Endothelial cell of umbilical vein (primary cell): Measurements from ENCODE around the gene SHISA3. TPM values are rescaled to one million over a fixed set of nuclear protein-coding genes. Genes with fewer than 3 reads are reported as not detected.
A peak's percentile ranks its signal among the peaks of the same experiment; 100 is the strongest.
"Not testable (repeated sequence)": the region's sequence is repeated elsewhere in the genome, so short reads cannot be mapped to it uniquely, and the experiment has no call there.

Experiments
- BruUV-seq: library from RNA; stranded (reverse); fragments of 400-500 nt; replicated peaks from 2 replicates; lab custom pipeline; 2021; lab: Mats Ljungman, UMichigan
- CTCF ChIA-PET: fragments of 300-600, 350-600 bp; sonication (Branson Sonifier 250); formaldehyde crosslinking; loops from one replicate; lab custom pipeline; 2021; ENCODE audit warnings: antibody characterized with exemption, inconsistent platforms; lab: Charles Lee
- POLR2A ChIA-PET: fragments of 300-600, 350-600 bp; sonication (Branson Sonifier 250); formaldehyde crosslinking; loops from one replicate; lab custom pipeline; 2021; ENCODE audit warnings: antibody characterized with exemption, inconsistent platforms; lab: Charles Lee
- DNase-seq: peaks from one replicate; pipeline ENCODE4 v3.0.0-alpha.2; 2011; ENCODE audit warnings: low read depth, low spot score
- FAIRE-seq: peaks from 2 replicates; lab custom pipeline; 2011; peaks lifted over from hg19 to GRCh38; lab: Jason Lieb, UNC
- H2AFZ ChIP-seq: 2 replicates; pipeline ENCODE4 v1.6.0; 2012; ENCODE audit warnings: low read depth, low read length, control low read depth, inconsistent platforms
- H3K27ac ChIP-seq: 2 replicates; pipeline ENCODE4 v1.5.1; 2011; ENCODE audit warnings: low read depth, mild to moderate bottlenecking, control low read depth, low read length, moderate library complexity; ENCODE audit not compliant: insufficient read depth
- H3K27me3 ChIP-seq, 2 experiments: 2 replicates each; pipeline versions ENCODE4 v1.6.0 to v1.6.1; 2011; ENCODE audit warnings: low read length in 2 of 2, mixed read lengths in 1 of 2; ENCODE audit not compliant: control insufficient read depth in 2 of 2, insufficient read depth in 2 of 2
- H3K36me3 ChIP-seq, 2 experiments: 2 replicates in 1 of 2; 3 replicates in 1 of 2; pipeline ENCODE4 v1.5.1; 2011; ENCODE audit warnings: low read length in 2 of 2, mild to moderate bottlenecking in 1 of 2, moderate library complexity in 1 of 2; ENCODE audit not compliant: control insufficient read depth in 2 of 2, insufficient read depth in 2 of 2; ENCODE audit errors: extremely low read depth in 1 of 2
- H3K4me1 ChIP-seq: 3 replicates; pipeline ENCODE4 v1.5.1; 2011; ENCODE audit warnings: mild to moderate bottlenecking, low read length; ENCODE audit not compliant: control insufficient read depth, insufficient read depth; ENCODE audit errors: extremely low read depth
- H3K4me2 ChIP-seq: 2 replicates; pipeline ENCODE4 v1.6.1; 2011; ENCODE audit warnings: low read length, control low read depth, mixed read lengths; ENCODE audit not compliant: insufficient read depth
- H3K4me3 ChIP-seq, 3 experiments: fragments of 200-600 bp in 1 of 3; sonication (generic), shearing (Covaris generic) in 1 of 3; replicated peaks in 1 of 3; 2 replicates each; pipeline ENCODE4 v1.5.1; 2011 to 2016; ENCODE audit warnings: control low read depth in 3 of 3, low read length in 3 of 3, mild to moderate bottlenecking in 2 of 3, inconsistent platforms in 1 of 3, low read depth in 1 of 3, moderate library complexity in 1 of 3; ENCODE audit not compliant: insufficient read depth in 1 of 3
- H3K79me2 ChIP-seq: 2 replicates; pipeline ENCODE4 v1.6.0; 2012; ENCODE audit warnings: low read length, inconsistent platforms; ENCODE audit not compliant: control insufficient read depth, insufficient read depth
- H3K9ac ChIP-seq: replicated peaks from 2 replicates; pipeline ENCODE3; 2011; ENCODE audit warnings: low read length, control low read depth; ENCODE audit not compliant: insufficient read depth; ENCODE audit errors: extremely low read depth
- H3K9me1 ChIP-seq: replicated peaks from 3 replicates; pipeline ENCODE4 v1.6.0; 2011; ENCODE audit warnings: mild to moderate bottlenecking, low read length; ENCODE audit not compliant: control insufficient read depth, insufficient read depth; ENCODE audit errors: extremely low read depth
- H3K9me3 ChIP-seq: replicated peaks from 2 replicates; pipeline ENCODE4 v1.5.1; 2012; ENCODE audit warnings: low read length, inconsistent platforms; ENCODE audit not compliant: control insufficient read depth, insufficient read depth
- H4K20me1 ChIP-seq: replicated peaks from 2 replicates; pipeline ENCODE3; 2011; ENCODE audit warnings: mild to moderate bottlenecking, low read length; ENCODE audit not compliant: control insufficient read depth, insufficient read depth; ENCODE audit errors: extremely low read depth
- GATA2 ChIP-seq: IDR thresholded peaks from 2 replicates; pipeline ENCODE4 v1.7.0; 2011; ENCODE audit warnings: low read depth, mild to moderate bottlenecking, moderate library complexity, mixed read lengths, low read length; ENCODE audit not compliant: insufficient read length, insufficient read depth
- MYC ChIP-seq: IDR thresholded peaks from one replicate; pipeline ENCODE4 v1.6.1; 2011; ENCODE audit warnings: mild to moderate bottlenecking, low read depth, low read length
- POLR2A ChIP-seq: IDR thresholded peaks from 2 replicates; pipeline ENCODE4 v1.6.1; 2012; ENCODE audit warnings: low read depth, mild to moderate bottlenecking, control low read depth, low read length
- dilution Hi-C: fragments of 300-500 bp; cut with MboI; formaldehyde crosslinking; loops from one replicate; pipeline ENCODE4 v1.15.0; 2019; ENCODE audit warnings: low sequenced_read_pairs; ENCODE audit not compliant: extremely low pct_ligation_motif_present
- intact Hi-C: fragments of 100-400 bp; cut with micrococcal nuclease; formaldehyde crosslinking; loops from one replicate; pipeline ENCODE4 v1.10.0; 2022
- polyA plus RNA-seq, 4 experiments: library from polyadenylated mRNA; depleted of rRNA in 3 of 4; stranded (reverse) in 3 of 4; unstranded in 1 of 4; fragments of >200 nt; gene quantifications; 2 replicates each; pipeline versions ENCODE4 v1.2.1 to v1.2.3, GENCODE V29; 2011 to 2012; ENCODE audit warnings: missing spikeins in 1 of 4
- total RNA-seq: library from RNA; stranded (reverse); gene quantifications from 2 replicates; pipeline ENCODE4 v1.2.3, GENCODE V29; 2021
- TF ChIP-seq, protein P1 (sequence below): IDR thresholded peaks from 2 replicates; pipeline ENCODE4 v1.6.1; 2011; ENCODE audit not compliant: insufficient read depth, insufficient read length
- TF ChIP-seq, protein P2 (sequence below), 2 donors: IDR thresholded peaks; 1 replicate in 1 of 2; 2 replicates in 1 of 2; pipeline ENCODE4 v1.5.1; 2011; ENCODE audit warnings: low read length in 2 of 2, mild to moderate bottlenecking in 2 of 2, moderate library complexity in 2 of 2, control low read depth in 1 of 2, inconsistent platforms in 1 of 2, low read depth in 1 of 2; ENCODE audit not compliant: insufficient read depth in 1 of 2; ENCODE audit errors: extremely low read depth in 1 of 2

The SHISA3 gene
- total and polyA plus RNA-seq, 2 donors (not counting 3 experiments of a cell fraction or from before 2014, with no cell fraction given) = 12.0 to 16.6 TPM

DNA sequence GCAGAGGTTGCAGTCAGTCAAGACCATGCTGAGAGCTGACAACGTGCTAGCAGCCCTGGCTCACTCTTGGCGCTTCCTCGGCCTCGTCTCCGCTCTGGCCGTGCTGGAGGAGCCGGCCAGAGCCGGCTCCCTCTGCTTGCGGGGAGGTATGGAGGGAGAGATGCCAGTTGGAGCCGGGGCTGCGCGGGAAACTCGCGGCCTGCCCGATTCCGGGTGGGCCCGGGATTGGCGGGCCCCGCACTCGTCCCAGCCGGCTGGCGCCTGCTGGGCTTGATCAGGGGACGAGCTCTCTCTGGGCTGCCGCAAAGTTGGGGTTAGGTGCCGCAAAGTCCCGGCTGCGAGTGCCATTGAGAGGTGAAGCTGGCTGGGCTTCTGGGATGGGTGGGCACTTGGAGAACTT, 27.8 kb upstream of the SHISA3 start:
- H3K4me3 ChIP-seq = no peak overlapping the region
- H3K79me2 ChIP-seq = no peaks in the 10 kb centered on the region
- CTCF ChIA-PET = interaction anchor here (0.7 to 8.2 kb wide), 6 partner anchors 31 to 199 kb away, joined by 3 to 456 read pairs (median 14); no protein-coding TSS in a partner anchor
- no peak for FAIRE-seq
- TF ChIP-seq, protein P1, sequence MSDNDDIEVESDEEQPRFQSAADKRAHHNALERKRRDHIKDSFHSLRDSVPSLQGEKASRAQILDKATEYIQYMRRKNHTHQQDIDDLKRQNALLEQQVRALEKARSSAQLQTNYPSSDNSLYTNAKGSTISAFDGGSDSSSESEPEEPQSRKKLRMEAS = no peak
- TF ChIP-seq MYC (no peak), POLR2A (no peak)
- H4K20me1 ChIP-seq = no peaks in the 10 kb centered on the region
- BruUV-seq = no TSS peak
- H3K27ac ChIP-seq = no peak overlapping the region
- no peak overlapping the region for H2AFZ ChIP-seq
- no peak for DNase-seq
- no peaks in the 10 kb centered on the region for H3K27me3 ChIP-seq
- dilution Hi-C loops = no loop called here
- no peaks in the 10 kb centered on the region for H3K9me1 ChIP-seq
- no peak overlapping the region for H3K4me2 ChIP-seq
- no peaks in the 10 kb centered on the region for H3K9me3 ChIP-seq
- H3K36me3 ChIP-seq = no peaks in the 10 kb centered on the region
- H3K4me1 ChIP-seq = no peaks in the 10 kb centered on the region
- POLR2A ChIA-PET = no interaction called here
- H3K9ac ChIP-seq = no peak overlapping the region
- intact Hi-C loops = no loop called here

DNA sequence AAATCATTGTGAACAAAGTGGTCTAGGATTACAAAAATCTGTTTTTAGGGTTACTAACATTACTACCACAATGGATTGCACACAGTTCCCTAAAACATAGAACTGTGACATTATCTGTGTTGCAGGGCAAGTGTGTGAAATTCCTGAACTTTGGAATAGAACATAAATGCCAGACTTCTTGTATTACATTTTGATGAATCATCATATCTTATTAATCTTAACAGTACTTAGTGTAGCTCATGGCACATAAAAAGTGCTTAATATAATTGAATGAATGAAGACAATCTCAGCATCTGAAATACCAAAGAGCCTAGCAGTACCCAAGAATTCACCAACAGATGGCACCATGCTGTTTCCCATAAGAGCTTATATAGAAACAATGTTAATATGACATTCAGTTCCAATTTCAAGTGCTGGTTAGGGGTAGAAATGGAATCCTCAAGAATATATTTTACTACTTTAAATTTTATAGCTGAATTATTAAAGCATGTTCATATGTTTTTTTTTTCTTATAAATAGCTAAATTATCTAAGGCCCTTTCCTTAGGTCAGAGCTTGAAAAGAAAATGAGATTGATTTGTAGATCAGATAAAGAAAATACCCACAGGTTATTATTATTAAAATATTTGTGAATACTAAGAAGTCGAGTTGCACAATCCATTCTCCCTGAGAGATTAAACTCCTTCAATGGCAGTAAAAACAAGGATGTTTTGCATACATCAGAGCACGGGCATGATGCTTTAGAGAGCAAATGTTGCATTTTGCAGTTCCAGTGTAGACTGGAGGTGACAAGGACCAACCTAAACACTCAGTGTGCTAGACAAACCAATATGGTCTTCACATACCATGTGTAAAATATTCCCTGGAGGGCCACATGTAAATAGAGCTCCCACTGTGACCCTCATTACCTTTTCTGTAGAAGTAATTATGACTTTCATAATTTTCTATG, 25.7 kb upstream of the SHISA3 start:
- dilution Hi-C loops = no loop called here
- peak; percentile 79 for DNase-seq
- CTCF ChIA-PET = interaction anchor here (0.6 to 8.2 kb wide), 54 partner anchors 8 to 503 kb away, joined by 3 to 456 read pairs (median 4); partner anchors contain the start of gene SHISA3
- H3K27me3 ChIP-seq = no peaks in the 10 kb centered on the region
- H3K4me2 ChIP-seq = no peak overlapping the region
- H2AFZ ChIP-seq = no peak overlapping the region
- H3K36me3 ChIP-seq = no peaks in the 10 kb centered on the region
- H3K9me1 ChIP-seq = no peaks in the 10 kb centered on the region
- BruUV-seq = no TSS peak
- H3K4me1 ChIP-seq = no peaks in the 10 kb centered on the region
- POLR2A ChIA-PET = interaction anchor here (0.6 kb wide), 1 partner anchor 148 kb away, joined by 3 read pairs; no protein-coding TSS in a partner anchor
- peak; percentile 57 for FAIRE-seq
- H3K4me3 ChIP-seq = no peak overlapping the region
- no peak overlapping the region for H3K9ac ChIP-seq
- no peaks in the 10 kb centered on the region for H3K9me3 ChIP-seq
- H3K27ac ChIP-seq = no peak overlapping the region
- intact Hi-C loops = loop anchor here (1.0 to 5.0 kb wide), 3 partner anchors 89 to 148 kb away; no protein-coding TSS in a partner anchor
- no peaks in the 10 kb centered on the region for H3K79me2 ChIP-seq
- no peak for TF ChIP-seq GATA2
- TF ChIP-seq, protein P2, sequence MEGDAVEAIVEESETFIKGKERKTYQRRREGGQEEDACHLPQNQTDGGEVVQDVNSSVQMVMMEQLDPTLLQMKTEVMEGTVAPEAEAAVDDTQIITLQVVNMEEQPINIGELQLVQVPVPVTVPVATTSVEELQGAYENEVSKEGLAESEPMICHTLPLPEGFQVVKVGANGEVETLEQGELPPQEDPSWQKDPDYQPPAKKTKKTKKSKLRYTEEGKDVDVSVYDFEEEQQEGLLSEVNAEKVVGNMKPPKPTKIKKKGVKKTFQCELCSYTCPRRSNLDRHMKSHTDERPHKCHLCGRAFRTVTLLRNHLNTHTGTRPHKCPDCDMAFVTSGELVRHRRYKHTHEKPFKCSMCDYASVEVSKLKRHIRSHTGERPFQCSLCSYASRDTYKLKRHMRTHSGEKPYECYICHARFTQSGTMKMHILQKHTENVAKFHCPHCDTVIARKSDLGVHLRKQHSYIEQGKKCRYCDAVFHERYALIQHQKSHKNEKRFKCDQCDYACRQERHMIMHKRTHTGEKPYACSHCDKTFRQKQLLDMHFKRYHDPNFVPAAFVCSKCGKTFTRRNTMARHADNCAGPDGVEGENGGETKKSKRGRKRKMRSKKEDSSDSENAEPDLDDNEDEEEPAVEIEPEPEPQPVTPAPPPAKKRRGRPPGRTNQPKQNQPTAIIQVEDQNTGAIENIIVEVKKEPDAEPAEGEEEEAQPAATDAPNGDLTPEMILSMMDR (IDR thresholded peaks at IDR 0.05; ENCODE audit: extremely low read depth in 1 of 2, insufficient read depth in 1 of 2, low read depth in 1 of 2, low read length in 2 of 2) = peak; percentile 41 to 58
- no peak for TF ChIP-seq POLR2A
- H4K20me1 ChIP-seq = no peaks in the 10 kb centered on the region

- H3K4me1 ChIP-seq, H3K9ac ChIP-seq, H3K9me3 ChIP-seq, DNase-seq, H3K4me3 ChIP-seq, H2AFZ ChIP-seq, H3K27me3 ChIP-seq, H3K36me3 ChIP-seq, dilution Hi-C loops, FAIRE-seq, H4K20me1 ChIP-seq, BruUV-seq, POLR2A ChIA-PET, H3K79me2 ChIP-seq, H3K4me2 ChIP-seq, H3K27ac ChIP-seq, H3K9me1 ChIP-seq: not testable (repeated sequence)
- intact Hi-C loops = loop anchor here (5.0 kb wide), 1 partner anchor 90 kb away; no protein-coding TSS in a partner anchor
- CTCF ChIA-PET = interaction anchor here (0.7 to 8.2 kb wide), 18 partner anchors 9 to 196 kb away, joined by 3 to 456 read pairs (median 6); partner anchors contain the start of gene SHISA3
These were observed 25.0 kb upstream of the SHISA3 start for GRCh38 chr4:42372303-42372702.
